ENCODE results near the gene MUTYH.
"Not testable (repeated sequence)": the region's sequence is repeated elsewhere in the genome, so short reads cannot be mapped to it uniquely, and the experiment has no call there.

MUTYH gene

DNA sequence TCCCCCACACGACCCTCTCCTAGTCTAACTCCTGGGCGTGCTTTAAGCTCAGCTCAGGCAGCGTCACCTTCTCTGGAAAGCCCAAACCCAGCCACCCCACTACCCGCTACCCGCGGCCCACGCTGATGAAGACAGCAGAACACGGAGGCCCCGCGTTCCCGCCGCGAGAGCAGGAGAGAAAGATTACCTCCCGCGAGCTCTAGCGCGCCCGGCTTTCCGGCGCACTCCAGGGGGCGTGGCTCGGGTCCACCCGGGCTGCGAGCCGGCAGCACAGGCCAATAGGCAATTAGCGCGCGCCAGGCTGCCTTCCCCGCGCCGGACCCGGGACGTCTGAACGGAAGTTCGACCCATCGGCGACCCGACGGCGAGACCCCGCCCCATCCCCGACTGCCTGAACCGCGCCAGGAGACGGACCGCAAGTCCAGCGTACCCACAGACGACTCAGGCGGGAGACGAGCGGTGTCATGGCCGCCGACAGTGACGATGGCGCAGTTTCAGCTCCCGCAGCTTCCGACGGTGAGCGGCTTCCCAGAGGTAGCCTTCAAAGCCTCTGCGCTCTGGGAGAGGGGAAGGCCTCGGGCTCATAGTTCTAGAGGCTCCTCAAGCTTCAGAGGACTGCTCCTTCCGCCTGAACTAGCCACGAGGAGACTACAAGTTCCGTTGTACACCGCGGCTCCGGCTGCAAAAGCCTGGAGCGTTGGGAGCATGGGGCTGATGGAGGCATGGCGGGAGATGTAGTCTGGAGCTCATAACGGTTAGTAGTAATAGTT lies at the start of gene MUTYH, which contains the start of gene TOE1:
Gene MUTYH (minus strand): TSS at position 652 of the 770 bp plus-strand sequence. CDS start 5,935 bp downstream, outside the sequence.
Gene TOE1 (plus strand): TSS at position 382 of the 770 bp plus-strand sequence. CDS start 83 bp downstream, at position 465.
- TF ChIP-seq, protein P1, sequence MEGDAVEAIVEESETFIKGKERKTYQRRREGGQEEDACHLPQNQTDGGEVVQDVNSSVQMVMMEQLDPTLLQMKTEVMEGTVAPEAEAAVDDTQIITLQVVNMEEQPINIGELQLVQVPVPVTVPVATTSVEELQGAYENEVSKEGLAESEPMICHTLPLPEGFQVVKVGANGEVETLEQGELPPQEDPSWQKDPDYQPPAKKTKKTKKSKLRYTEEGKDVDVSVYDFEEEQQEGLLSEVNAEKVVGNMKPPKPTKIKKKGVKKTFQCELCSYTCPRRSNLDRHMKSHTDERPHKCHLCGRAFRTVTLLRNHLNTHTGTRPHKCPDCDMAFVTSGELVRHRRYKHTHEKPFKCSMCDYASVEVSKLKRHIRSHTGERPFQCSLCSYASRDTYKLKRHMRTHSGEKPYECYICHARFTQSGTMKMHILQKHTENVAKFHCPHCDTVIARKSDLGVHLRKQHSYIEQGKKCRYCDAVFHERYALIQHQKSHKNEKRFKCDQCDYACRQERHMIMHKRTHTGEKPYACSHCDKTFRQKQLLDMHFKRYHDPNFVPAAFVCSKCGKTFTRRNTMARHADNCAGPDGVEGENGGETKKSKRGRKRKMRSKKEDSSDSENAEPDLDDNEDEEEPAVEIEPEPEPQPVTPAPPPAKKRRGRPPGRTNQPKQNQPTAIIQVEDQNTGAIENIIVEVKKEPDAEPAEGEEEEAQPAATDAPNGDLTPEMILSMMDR (IDR thresholded peaks at IDR 0.05; ENCODE audit: low read depth, low read length), result no peak
- peak; percentile 71 for DNase-seq (ENCODE audit: extremely low read depth, low read depth)

DNA sequence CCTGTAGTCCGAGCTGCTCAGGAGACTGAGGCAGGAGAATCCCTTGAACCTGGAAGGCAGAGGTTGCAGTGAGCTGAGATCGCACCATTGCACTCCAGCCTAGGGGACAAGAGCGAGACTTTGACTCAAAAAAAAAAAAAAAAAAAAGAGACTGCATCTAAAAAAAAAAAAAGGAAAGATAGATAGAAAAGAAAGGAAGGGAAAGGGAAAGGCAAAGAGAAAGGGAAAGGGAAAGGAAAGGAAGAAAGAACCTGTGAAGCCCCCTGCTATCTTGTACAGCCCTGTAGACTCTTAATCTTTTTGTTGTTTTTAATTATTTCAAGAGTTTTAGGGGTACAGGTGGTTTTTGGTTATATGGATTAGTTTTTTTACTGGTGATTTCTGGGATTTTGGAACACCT lies 46.0 kb upstream of the MUTYH start:
- TF ChIP-seq, protein P1 (IDR thresholded peaks at IDR 0.05; ENCODE audit: low read depth, low read length), result no peak
- DNase-seq (ENCODE audit: extremely low read depth, low read depth), result no peak

DNA sequence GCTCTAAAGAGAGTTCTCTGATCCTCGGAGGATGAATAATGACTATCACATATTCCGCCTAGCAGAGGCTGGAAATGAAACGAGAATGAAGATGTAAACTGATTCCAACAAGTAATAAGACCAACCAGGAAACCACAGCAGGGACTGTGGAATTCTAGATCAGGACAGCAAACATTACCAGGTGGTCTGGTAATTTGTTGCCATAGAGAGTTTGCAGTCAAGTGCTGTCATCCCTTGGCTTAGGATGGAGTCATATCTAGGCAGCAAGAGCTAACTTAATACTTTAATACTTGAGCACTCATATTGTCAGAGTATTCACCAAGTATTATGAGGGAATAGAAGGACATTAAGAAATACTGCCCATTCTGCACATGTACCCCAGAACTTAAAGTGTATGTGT lies 45.1 kb upstream of the MUTYH start:
- no peak for DNase-seq (ENCODE audit: extremely low read depth, low read depth)
- TF ChIP-seq, protein P1 (IDR thresholded peaks at IDR 0.05; ENCODE audit: low read depth, low read length), result no peak

DNA sequence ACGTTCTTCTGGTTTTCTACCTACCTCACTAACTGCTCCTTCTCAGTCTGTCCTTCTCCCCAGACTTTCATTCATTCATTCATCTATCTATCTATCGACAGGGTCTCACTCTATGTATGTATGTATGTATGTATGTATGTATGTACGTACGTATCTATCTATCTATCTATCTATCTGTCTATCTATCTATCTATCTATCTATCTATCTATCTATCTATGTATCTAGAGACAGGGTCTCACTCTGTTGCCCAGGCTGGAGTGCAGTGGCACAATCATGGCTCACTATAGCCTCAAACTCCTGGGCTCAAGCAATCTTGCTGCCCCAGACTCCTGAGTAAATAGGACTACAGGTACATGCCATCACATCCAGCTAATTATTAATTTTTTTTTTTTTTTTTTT lies 44.0 kb upstream of the MUTYH start:
- not testable (repeated sequence) for DNase-seq (ENCODE audit: extremely low read depth, low read depth)

DNA sequence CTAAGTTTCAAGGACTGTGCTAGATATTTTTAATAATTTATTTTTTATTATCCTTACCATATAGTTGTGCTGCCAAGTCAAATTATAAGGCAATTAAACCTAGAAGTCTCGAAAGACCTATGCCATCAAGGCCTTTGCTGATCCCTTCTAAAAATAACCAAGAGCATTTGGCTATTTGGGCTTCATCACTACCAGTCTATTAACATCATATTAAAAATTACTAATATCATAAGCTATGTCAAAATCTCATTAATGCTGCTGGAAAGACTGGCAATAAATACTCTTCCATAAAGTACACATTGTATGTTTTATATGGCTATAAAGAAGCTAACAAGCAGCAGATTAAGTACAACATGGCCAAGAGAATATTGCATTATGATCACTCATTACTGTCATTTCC lies 43.0 kb upstream of the MUTYH start:
- no peak for DNase-seq (ENCODE audit: extremely low read depth, low read depth)
- TF ChIP-seq, protein P1 (IDR thresholded peaks at IDR 0.05; ENCODE audit: low read depth, low read length), result no peak

DNA sequence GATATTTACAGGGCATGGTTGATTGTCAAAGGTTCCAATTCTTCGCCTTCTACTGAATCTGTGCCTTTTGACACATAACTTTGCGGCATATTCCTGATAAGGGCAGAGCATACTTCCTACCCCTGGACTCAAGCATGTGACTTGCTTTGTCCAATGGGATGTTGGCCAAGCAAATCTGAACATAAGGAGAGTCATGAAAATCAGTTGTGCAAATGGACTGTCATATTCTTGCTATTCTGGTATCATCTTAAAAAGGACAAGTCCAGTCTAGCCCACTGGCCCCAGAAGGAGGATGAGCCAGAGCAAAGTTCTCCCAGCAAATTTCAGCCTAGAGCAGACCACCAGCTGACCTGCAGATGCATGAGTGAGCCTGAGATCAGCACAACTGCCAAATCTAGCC lies 41.0 kb upstream of the MUTYH start:
- DNase-seq (ENCODE audit: extremely low read depth, low read depth), result no peak
- TF ChIP-seq, protein P1 (IDR thresholded peaks at IDR 0.05; ENCODE audit: low read depth, low read length), result no peak

DNA sequence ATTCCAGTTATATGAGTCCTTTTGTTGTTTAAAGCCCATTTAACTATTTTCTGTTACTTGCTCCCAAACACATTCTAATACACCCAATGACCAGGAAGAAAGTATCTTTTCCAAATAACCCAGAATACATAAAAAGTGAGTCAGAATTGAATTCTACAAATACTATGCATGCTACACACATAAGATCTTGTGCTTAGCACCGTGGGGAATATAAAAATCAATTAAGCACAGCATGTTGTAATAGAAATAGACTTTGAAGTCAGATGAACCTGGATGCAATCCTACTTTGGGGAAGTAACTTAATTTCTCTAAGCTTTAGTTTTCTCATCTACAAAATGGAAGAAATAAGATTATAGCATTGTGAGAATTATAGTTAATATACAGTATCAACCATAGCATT lies 40.5 kb upstream of the MUTYH start:
- DNase-seq (ENCODE audit: extremely low read depth, low read depth), result no peak
- TF ChIP-seq, protein P1 (IDR thresholded peaks at IDR 0.05; ENCODE audit: low read depth, low read length), result no peak

DNA sequence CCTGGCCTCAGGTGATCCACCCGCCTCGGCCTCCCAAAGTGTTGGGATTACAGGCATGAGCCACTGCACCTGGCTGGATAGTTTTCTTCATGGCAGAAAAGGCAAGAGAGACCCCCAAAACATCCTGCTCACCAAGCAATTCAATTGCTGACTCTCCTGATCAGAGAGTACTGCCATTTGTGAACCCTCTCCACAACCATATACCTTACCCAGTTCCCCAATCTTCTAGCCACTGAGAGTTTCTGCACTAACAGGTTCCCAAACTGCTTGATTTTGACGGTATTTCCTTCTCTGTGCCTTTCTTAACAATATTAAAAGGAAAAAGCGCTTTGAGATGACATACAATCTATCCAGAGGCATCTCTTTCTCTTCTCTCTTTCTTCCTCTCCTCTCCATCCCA lies 39.9 kb upstream of the MUTYH start:
- no peak for DNase-seq (ENCODE audit: extremely low read depth, low read depth)
- TF ChIP-seq, protein P1 (IDR thresholded peaks at IDR 0.05; ENCODE audit: low read depth, low read length), result no peak
